Measurements from ENCODE around the gene AKAP9.
"Not testable (repeated sequence)": the region's sequence is repeated elsewhere in the genome, so short reads cannot be mapped to it uniquely, and the experiment has no call there.

AKAP9 gene

GRCh38 chr7:91947948-91948347 is 7.3 kb downstream of the AKAP9 start:
- DNase-seq, result no peak

- no peak for DNase-seq
These were observed 8.8 kb downstream of the AKAP9 start for GRCh38 chr7:91949221-91950009.

- DNase-seq, result no peak
These were observed 13.0 kb downstream of the AKAP9 start for GRCh38 chr7:91953618-91954017.

- DNase-seq, result not testable (repeated sequence)
These were observed 15.8 kb downstream of the AKAP9 start for GRCh38 chr7:91956464-91956863.

- no peak for DNase-seq
These were observed 16.6 kb downstream of the AKAP9 start for GRCh38 chr7:91957232-91957631.

- no peak for DNase-seq
These were observed 17.2 kb downstream of the AKAP9 start for GRCh38 chr7:91957823-91958222.

GRCh38 chr7:91959023-91959422 is 18.4 kb downstream of the AKAP9 start:
- no peak for DNase-seq

- no peak for DNase-seq
These were observed 21.2 kb downstream of the AKAP9 start for GRCh38 chr7:91961816-91962215.

GRCh38 chr7:91962419-91962818 is 21.8 kb downstream of the AKAP9 start:
- DNase-seq, result no peak

- DNase-seq, result not testable (repeated sequence)
These were observed 26.9 kb downstream of the AKAP9 start for GRCh38 chr7:91967513-91967912.

GRCh38 chr7:91973639-91974038 is 33.0 kb downstream of the AKAP9 start:
- DNase-seq, result no peak

GRCh38 chr7:91974066-91974465 is 33.4 kb downstream of the AKAP9 start:
- DNase-seq, result no peak

- no peak for DNase-seq
These were observed 36.1 kb downstream of the AKAP9 start for GRCh38 chr7:91976743-91977142.

- DNase-seq, result no peak
These were observed 38.9 kb downstream of the AKAP9 start for GRCh38 chr7:91979590-91979989.

GRCh38 chr7:91982352-91982751 is 41.7 kb downstream of the AKAP9 start:
- not testable (repeated sequence) for DNase-seq

- DNase-seq, result no peak
These were observed 47.6 kb downstream of the AKAP9 start for GRCh38 chr7:91988213-91988612.

GRCh38 chr7:91993976-91994375 is 53.3 kb downstream of the AKAP9 start:
- no peak for DNase-seq

- DNase-seq, result no peak
These were observed 54.9 kb downstream of the AKAP9 start for GRCh38 chr7:91995391-91996105.

GRCh38 chr7:91999631-92000565 is 59.2 kb downstream of the AKAP9 start:
- no peak for DNase-seq

GRCh38 chr7:92002720-92003119 is 62.1 kb downstream of the AKAP9 start:
- DNase-seq, result no peak

GRCh38 chr7:92006046-92006445 is 65.4 kb downstream of the AKAP9 start:
- DNase-seq, result no peak

- no peak for DNase-seq
These were observed 69.6 kb downstream of the AKAP9 start for GRCh38 chr7:92010215-92010614.

- no peak for DNase-seq
These were observed 72.9 kb downstream of the AKAP9 start for GRCh38 chr7:92013611-92014010.

All from activated T-cell treated with anti-CD3 and anti-CD28 coated beads, Interleukin-2, amount 50 U/mL, for 1 hour (primary cell).